Measurements from ENCODE around the gene ACADS. TPM values are rescaled to one million over a fixed set of nuclear protein-coding genes. Genes with fewer than 3 reads are reported as not detected.

The ACADS gene, protein sequence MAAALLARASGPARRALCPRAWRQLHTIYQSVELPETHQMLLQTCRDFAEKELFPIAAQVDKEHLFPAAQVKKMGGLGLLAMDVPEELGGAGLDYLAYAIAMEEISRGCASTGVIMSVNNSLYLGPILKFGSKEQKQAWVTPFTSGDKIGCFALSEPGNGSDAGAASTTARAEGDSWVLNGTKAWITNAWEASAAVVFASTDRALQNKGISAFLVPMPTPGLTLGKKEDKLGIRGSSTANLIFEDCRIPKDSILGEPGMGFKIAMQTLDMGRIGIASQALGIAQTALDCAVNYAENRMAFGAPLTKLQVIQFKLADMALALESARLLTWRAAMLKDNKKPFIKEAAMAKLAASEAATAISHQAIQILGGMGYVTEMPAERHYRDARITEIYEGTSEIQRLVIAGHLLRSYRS
- total RNA-seq, result 14.2 TPM

- peak; percentile 88 for DNase-seq (ENCODE audit: low spot score)
Measured at GRCh38 chr12:120725659-120726509, at the start of gene ACADS. Gene ACADS (plus strand): TSS chr12:120725826. CDS start chr12:120725886, 60 bp downstream.

GRCh38 chr12:120677765-120678473 lies 47.7 kb upstream of the ACADS start:
- no peak for DNase-seq (ENCODE audit: low spot score)

DNA sequence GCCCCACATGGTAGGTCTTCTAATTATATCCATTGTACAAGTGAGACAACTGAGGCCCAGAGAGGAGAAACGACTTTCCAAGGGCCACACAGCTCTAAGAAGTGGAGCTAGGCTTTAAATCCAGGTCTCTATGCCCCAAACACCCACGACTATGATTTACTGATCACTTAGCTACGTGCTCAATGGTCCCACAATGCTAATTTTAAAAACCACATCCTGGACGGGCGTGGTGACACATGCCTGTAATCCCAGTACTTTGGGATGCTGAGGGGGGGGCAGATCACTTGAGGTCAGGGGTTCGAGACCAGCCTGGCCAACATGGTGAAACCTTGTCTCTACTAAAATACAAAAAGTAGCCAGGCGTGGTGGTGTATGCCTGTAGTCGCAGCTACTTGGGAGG lies 47.1 kb upstream of the ACADS start:
- DNase-seq (ENCODE audit: low spot score), result no peak

- DNase-seq (ENCODE audit: low spot score), result no peak
Measured at GRCh38 chr12:120680165-120680738, 45.4 kb upstream of the ACADS start.

DNA sequence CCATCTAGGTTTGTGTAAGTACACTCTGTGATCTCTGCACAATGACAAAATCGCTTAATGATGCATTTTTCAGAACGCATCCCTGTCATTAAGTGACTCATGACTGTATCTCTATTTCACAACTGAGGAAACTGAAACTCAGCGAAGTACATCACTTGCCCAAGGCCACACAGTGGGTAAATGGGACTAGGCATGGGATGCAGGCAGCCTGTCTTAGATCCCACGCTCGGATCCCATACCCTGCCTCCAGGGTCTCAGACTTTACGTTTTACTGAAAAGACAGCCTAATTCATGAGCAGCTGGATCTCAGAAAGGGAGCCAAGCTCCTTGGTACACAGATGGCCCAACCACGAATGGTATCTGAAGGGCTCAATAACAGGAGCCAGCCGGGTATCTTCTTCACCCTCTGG lies 41.1 kb upstream of the ACADS start:
- no peak for DNase-seq (ENCODE audit: low spot score)

GRCh38 chr12:120685522-120685921 lies 40.1 kb upstream of the ACADS start:
- DNase-seq (ENCODE audit: low spot score), result no peak

DNA sequence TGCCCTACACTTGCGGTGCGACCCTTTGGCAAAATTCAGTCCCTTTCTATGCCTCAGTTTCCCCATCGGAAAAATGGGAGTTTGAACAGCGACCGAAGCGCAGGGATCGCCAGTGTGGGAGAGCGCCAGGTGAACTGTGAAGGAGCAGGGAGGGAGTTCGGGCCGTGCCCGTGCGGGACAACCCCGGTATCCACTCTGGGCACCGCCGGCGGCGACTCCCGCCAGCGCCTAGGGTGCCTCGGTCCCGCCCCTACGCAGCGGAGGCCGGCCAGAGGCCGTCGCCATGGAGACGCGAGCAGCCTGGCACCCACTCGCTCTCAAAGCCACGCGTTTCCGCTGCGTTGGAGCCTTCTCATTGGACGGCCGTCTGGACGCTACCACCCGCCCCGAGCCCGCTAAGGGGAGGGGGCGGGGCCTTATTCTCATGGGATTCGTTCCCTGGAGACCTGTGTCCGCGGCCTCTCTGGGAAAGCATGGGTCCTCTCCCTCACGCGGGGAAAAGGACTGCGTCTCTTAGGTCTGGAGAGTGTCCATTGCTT lies 39.4 kb upstream of the ACADS start:
- DNase-seq (ENCODE audit: low spot score), result peak; percentile 98

DNA sequence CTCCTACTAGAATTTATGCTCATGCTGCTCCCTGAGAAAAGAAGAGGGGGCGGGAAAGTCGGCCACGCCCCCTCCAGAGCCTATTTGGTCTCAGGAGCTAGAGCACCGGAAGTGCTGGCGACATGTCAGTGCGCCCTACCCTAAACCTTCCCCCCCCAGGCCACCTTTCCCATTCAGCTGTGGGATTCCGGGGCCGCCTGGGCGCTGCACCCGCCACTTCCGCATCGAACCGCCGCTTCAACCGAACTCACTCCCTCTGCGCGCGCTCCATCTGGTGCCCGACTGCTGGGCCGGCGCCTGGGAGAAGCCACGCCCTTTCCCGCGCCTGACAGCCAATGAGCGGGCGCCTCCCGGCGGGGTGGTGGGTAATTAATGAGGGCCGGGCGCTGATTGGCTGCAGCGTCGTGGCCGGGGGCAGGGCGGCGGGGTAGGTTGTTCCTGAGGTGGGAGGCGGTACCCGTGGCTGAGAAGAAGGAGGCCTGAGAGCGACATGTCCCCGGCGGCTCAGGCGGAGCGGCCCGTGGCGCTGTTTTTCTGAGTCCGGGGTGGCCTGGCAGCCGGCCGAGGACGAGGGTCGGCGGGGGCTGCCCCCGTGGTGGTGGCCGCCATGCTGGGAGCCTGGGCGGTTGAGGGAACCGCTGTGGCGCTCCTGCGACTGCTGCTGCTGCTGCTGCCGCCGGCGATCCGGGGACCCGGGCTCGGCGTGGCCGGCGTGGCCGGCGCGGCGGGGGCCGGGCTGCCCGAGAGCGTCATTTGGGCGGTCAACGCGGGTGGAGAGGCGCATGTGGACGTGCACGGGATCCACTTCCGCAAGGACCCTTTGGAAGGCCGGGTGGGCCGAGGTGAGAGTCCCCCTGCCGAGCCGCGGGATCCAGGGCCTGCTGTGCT lies 38.7 kb upstream of the ACADS start, which contains the start of gene MLEC:
MLEC (plus strand) TSS at position 460 of the 888 bp plus-strand sequence; CDS start at position 608, 148 bp downstream.
- DNase-seq (ENCODE audit: low spot score), result peak; percentile 99

DNA sequence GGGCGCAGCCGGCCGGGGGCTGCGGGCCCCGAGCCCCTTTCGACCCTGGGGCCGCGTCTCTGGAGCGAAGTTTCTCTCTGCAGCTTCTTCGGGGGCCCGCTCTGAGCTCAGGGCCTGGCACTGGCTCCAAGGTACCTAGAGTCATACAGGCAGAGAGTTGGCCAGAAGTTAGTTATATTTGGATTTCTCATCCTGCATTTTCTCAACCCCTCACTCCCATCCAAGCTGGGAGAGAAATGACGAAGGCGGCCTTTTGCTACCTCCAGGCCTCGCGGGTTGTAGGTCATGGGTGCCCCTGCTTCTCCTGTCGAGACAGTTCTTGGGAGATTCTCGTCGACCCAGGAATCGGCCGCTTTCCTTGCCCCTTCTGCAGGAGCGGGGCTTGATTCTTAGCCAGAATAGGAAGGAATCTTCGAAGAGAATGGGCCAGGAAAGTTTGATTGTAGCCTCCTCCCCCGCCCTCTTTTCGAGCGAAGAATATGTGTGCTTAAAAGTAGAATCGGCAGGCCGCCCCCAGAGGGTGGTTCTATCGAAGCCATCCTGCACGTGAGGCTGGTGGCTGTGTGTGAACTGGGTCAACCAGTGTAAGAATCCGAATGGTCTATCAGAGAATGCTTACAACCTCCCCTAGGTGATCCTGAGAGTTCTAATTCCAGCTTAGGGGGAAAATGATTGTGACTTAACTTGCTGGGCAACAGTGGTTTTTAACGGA lies 37.9 kb upstream of the ACADS start:
- no peak for DNase-seq (ENCODE audit: low spot score)

GRCh38 chr12:120688527-120689071 lies 37.0 kb upstream of the ACADS start:
- no peak for DNase-seq (ENCODE audit: low spot score)

- DNase-seq (ENCODE audit: low spot score), result no peak
Measured at GRCh38 chr12:120689397-120690082, 36.1 kb upstream of the ACADS start.

DNA sequence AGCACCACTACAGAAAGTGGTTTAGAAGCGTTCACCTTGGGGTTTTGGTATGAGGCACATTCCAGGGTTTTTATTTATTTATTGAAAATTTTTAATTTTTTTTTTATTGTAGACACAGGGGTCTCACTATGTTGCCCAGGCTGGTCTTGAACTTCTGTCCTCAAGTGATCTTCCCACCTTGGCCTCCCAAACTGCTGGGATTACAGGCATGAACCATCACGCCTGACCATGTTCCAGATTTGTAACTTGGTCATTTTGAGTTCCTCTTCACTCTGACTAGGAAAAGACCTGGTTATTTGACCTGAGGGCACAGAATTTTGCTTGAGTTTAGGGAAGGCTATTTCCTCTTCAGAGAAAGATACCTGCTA lies 35.6 kb upstream of the ACADS start:
- DNase-seq (ENCODE audit: low spot score), result no peak

- DNase-seq (ENCODE audit: low spot score), result no peak
Measured at GRCh38 chr12:120690978-120691377, 34.6 kb upstream of the ACADS start.

DNA sequence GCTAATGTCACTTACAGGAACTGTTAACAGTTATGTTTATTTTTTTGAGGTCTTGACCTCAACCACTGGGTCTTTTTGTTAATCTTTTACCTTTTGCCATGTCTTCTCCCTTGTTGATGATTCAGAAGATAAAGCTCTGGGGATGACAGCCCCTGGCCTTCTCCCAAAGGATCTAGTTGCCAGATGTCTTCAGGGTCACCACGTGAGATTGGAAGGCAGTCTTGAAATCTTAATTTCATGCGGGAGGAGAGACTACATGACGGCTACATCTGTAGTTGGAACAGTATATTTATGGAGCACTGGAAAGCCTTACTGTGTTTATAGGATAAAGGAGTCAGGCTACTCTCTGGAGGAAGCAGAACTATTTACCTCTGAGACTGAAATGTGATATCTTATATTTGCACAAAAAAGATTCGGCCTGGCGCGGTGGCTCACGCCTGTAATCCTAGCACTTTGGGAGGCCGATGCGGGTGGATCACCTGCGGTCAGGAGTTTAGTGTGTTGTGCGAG lies 33.0 kb upstream of the ACADS start:
- no peak for DNase-seq (ENCODE audit: low spot score)

GRCh38 chr12:120693848-120694247 lies 31.8 kb upstream of the ACADS start:
- no peak for DNase-seq (ENCODE audit: low spot score)

DNA sequence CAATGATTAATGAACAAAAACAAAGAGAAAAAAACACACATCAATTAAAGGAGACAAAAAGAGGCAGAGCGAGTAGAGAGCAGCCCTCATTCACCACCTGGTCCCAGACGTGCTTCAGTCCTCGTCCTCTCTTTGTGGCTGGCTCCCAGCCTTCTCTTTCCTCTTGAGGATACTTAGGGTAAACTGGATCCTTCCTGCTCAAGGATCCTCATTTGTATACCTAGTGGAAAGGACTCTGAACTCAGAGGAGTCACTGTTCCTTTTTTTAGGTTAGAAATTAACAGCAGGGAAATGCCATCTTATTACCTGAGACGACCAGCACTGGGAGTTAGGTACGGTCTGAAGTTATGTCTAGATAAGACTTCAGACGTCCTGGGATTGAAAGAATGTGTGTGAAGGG lies 29.0 kb upstream of the ACADS start:
- no peak for DNase-seq (ENCODE audit: low spot score)

DNA sequence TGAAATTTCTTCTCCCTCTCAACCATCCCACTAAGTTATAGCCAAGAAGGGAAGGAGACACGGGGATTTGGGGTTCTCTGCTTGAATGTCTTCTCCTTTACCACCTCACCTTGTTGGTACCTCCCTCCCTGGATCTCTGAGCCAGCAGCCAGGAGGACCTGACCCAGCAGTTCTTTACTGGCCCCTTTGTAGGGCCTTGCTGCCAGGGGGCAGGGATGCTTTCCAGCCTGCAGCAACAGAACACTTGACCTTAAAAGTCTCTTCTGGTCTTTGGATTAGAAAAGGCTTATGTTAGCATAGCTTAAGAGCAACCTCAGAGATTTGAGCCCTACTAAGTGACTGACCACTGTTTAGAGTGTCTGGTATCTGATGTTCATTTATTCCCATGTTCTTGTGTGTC lies 28.3 kb upstream of the ACADS start:
- no peak for DNase-seq (ENCODE audit: low spot score)

DNA sequence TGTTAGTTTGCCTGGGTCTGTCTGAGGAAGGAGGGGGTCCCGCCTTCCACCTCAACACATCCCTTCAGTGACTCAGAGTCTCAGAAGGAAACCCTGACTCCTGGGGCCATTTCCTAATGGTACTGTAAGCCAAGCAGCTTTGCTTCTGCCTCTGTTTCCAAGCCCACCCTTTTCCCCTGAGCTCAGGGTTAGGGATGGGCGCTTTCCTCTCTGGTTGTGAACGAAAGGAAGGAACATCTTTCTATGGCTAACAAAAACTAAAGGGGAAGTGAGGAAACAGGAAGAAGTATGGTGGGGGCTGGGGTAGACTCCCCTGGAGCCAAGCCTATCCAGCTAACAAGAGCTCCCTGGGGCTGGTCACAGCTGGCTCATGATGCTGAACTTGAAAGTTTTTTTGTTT lies 27.0 kb upstream of the ACADS start:
- no peak for DNase-seq (ENCODE audit: low spot score)

DNA sequence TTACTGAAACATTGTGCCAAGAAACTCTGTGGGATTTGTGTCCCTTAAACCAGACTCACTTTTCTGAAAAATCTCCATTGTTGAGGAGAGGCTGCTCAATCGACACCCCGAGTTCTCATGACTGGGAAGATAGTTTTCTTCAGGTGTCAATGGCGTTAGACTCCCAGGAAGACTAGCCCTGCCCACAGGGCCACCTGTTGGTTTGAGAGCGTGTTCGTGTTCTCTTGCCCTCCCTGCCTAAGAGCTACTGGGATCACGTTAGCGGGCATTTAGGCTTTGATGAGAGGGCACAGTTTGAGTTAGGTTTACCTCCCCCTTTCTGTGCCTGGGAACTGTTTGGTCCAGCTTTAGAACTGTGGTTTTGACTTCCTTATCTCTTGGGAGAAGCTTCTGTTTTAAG lies 26.1 kb upstream of the ACADS start:
- DNase-seq (ENCODE audit: low spot score), result no peak

Data from ureter (tissue), 1 donor.